ENCODE measurements around the gene ATPAF1.

DNA sequence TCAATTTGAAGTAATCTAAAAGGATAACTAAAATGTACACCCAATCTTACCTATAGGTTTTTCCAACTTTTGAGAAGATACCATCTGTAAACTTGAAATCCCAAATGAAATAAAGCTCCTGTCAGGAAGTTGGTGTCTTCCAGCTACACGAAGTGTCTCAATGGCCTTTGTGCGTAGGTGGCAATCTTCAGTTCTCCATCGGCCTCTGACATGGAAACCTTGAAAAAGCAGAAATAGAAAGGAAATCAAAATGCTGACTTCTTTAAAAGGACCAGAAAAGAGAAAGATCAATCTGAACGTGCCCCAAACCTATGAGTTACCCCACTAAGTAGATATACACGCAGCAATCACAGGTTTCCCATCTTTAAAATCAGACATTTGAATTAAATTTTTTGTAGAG is 74.1 kb downstream of the ATPAF1 start:
- TF ChIP-seq, protein P1, sequence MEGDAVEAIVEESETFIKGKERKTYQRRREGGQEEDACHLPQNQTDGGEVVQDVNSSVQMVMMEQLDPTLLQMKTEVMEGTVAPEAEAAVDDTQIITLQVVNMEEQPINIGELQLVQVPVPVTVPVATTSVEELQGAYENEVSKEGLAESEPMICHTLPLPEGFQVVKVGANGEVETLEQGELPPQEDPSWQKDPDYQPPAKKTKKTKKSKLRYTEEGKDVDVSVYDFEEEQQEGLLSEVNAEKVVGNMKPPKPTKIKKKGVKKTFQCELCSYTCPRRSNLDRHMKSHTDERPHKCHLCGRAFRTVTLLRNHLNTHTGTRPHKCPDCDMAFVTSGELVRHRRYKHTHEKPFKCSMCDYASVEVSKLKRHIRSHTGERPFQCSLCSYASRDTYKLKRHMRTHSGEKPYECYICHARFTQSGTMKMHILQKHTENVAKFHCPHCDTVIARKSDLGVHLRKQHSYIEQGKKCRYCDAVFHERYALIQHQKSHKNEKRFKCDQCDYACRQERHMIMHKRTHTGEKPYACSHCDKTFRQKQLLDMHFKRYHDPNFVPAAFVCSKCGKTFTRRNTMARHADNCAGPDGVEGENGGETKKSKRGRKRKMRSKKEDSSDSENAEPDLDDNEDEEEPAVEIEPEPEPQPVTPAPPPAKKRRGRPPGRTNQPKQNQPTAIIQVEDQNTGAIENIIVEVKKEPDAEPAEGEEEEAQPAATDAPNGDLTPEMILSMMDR (IDR thresholded peaks at IDR 0.05; ENCODE audit: low read depth, low read length) = no peak
- TF ChIP-seq EZH2phosphoT487 (IDR thresholded peaks at IDR 0.05; ENCODE audit: low read depth) = no peak
